Measurements from ENCODE around the gene CFAP210.
A peak's percentile ranks its signal among the peaks of the same experiment; 100 is the strongest.

Gene CFAP210

DNA sequence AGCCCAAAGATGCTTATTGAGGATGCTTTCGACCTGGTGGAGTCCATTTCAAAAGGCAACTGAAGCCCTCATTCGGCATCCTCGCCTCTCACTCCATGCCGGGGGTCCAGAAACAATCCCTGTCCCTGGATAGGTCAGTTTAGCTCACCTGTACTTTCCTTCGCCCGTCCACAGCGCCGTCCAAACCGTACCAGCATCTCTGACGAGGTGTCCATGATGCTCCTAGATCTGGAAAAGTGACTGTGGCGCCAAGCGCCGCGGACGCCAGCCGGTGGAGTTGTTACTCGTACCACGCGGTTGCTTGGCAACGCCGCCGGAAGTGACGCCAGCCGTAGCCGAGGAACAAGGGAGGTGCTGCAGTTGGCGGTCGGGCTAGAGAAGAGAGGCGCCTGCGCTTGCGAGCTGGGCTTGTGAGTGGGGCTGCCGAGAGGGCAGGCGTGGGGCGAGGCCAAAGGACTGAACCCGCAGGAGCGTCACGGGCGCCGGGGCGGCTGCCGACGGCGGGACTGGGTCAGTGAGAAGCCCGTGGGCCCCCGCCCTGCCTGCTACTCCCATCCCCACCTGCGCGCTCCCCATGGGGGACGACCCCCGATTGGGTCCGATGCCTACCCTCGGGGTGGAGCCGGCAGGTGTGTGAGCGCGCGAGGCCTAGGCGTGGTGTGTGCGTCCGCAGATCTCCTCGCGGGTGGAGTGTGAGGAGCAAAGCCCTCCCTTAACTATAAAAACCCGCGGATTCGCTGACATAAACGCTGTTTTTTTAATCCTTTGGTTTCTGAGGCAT is at the start of gene CFAP210, which contains the start of gene PHOSPHO2:
CFAP210 (minus strand) TSS at position 293 of the 781 bp plus-strand sequence; CDS start at position 215, 78 bp downstream.
PHOSPHO2 (plus strand) TSS at position 357 of the 781 bp plus-strand sequence. CDS start 6,503 bp downstream, outside the sequence.
- DNase-seq, result peak; percentile 99

GRCh38 chr2:169743549-169743948 is 49.3 kb upstream of the CFAP210 start:
- no peak for DNase-seq

- DNase-seq, result no peak
These were observed 45.1 kb upstream of the CFAP210 start for GRCh38 chr2:169739351-169739750.

GRCh38 chr2:169738566-169739229 is 44.5 kb upstream of the CFAP210 start:
- DNase-seq, result no peak

- DNase-seq, result no peak
These were observed 42.7 kb upstream of the CFAP210 start for GRCh38 chr2:169736902-169737301.

- DNase-seq, result no peak
These were observed 41.4 kb upstream of the CFAP210 start for GRCh38 chr2:169735623-169736022.

GRCh38 chr2:169734169-169734847 is 40.1 kb upstream of the CFAP210 start:
- peak; percentile 3 for DNase-seq

- no peak for DNase-seq
These were observed 38.6 kb upstream of the CFAP210 start for GRCh38 chr2:169732583-169733358.

GRCh38 chr2:169732075-169732474 is 37.9 kb upstream of the CFAP210 start:
- DNase-seq, result no peak

DNA sequence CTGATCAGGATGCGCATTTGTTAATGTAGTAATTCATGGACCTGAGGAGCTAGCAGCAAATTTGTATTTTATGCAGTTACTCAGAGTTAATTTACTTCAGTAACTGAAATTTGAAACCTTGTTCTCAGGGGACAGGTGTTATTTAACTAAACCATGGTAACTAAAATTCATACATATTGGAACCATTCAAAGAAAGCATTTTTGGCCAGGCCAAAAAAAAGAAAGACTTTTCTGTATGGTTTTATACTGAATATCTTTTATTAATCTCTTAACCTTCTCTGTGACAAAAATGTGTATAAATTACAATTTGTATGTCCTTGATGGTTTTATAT is 35.0 kb upstream of the CFAP210 start:
- no peak for DNase-seq

GRCh38 chr2:169727065-169727464 is 32.9 kb upstream of the CFAP210 start:
- no peak for DNase-seq

- DNase-seq, result no peak
These were observed 26.8 kb upstream of the CFAP210 start for GRCh38 chr2:169721016-169721415.

DNA sequence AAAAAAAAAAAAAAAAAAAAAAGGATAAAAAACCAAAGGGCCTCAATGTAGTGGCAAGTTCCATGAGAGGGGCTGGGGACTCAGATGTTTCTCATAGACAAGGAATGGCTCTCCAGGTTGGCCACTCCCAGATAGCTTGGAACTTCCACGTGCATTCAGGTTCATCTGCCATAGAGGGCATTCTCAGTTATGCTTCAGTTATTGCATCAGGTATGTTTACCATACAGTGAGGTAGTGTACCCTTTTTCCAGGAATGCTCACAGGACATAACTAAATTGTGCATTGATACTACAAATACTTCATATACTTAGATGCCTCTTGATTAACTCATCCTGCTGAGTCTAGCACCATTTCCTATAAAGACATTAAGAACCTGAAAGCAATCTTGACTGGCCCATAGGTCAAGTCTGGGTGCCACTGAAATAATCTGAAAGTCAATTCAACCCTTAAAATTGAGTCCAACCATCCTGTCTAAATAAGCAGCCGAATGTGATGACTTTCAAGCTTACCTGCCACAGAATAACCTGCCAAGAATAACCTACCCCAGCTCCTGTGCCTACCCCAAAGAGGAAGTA is 24.8 kb upstream of the CFAP210 start:
- no peak for DNase-seq

- no peak for DNase-seq
These were observed 23.5 kb upstream of the CFAP210 start for GRCh38 chr2:169717691-169718063.

DNA sequence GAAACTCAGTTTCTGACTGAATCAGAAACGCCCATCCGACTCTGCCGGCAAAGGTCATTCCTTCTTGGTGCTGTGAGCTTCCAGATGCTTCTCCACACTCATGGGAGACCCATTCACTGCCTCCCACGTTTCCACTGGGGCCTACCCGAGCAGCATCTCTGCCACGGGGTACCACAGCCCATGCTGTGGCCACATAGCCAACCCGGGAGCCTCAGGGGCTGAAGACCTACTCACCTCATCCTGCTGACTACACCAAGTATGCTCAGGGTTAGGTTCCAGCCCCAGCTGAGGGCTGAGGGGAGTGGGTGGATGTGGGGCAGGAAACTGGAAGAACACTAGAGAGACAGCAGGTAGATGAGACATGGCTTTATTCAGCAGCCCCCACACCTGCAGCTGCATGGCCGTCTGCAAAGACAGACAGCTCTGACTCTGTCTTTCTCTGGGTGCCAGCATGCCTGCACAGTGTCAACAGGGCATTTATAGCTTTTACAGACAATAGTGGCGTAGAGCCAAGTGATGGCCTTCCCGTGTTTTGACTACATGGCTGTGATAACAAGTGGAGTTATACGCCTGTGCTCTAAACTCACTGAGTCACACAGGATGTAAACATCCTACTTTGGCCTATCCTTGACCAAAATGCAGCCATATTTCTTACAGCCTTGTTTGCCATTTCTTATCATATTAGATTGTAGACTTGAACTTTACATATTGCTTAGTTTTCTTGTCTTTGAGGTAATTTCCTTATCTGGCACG is 22.9 kb upstream of the CFAP210 start:
- no peak for DNase-seq

- no peak for DNase-seq
These were observed 22.2 kb upstream of the CFAP210 start for GRCh38 chr2:169716238-169716886.

- no peak for DNase-seq
These were observed 21.4 kb upstream of the CFAP210 start for GRCh38 chr2:169715379-169716237.

GRCh38 chr2:169714699-169715098 is 20.5 kb upstream of the CFAP210 start:
- DNase-seq, result no peak

DNA sequence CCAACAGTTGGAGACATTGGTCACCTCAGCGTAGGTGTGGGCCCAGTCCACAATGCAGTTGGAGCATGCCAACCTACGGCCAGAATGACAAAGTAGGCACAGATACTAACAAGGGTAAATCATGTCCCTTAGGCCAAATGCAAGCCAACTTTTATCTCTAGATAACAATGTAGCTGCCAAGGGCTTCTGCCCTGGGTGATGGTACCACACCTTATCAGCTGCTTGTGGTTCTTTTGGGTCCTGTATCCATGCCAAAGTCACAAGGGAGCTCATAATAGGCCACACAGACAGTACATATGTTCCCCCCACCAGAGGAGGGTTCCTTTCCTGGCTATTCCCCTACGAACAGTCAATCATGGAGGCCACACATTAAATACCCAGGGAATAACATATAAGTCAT is 19.1 kb upstream of the CFAP210 start:
- DNase-seq, result no peak

DNA sequence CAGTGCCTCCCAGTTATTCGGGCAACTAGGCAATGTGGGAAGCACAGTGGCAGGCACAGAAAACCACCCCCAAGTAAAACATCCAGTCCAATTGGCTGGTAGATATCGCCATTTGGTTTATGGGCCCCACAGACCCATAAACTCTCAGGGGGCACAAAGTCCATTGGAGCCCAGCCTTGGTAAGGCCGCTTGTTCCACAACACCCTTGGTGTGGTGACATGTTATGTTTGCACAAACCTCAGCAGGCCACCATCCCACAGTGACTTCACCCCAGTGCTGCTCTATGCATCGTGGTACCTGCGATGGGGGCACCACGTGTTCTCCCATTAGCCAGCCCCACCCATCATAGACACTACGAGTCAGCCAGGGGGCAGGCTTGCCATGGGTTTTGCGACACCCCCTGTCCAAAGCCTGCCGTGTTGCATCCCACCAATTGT is 18.6 kb upstream of the CFAP210 start:
- no peak for DNase-seq
